Measurements from ENCODE around the gene AP1B1.
"Not testable (repeated sequence)": the region's sequence is repeated elsewhere in the genome, so short reads cannot be mapped to it uniquely, and the experiment has no call there.

DNA sequence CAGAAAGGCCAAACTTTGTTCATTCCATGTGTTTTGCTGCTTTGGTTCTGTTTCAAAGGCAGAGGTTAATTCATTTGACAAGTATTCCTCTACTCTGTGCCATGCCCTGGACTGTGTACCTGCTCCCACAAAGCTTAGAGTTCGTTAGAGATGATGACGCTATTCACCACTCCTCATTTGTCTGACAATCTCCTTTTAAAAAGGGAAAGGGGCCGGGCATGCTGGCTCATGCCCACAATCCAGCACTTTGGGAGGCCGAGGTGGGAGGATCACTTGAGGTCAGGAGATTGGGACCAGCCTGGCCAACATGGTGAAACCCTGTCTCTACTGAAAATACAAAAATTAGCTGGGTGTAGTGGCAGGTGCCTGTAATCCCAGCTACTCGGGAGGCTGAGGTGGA is 11.7 kb downstream of the AP1B1 start:
- TF ChIP-seq, protein P1, sequence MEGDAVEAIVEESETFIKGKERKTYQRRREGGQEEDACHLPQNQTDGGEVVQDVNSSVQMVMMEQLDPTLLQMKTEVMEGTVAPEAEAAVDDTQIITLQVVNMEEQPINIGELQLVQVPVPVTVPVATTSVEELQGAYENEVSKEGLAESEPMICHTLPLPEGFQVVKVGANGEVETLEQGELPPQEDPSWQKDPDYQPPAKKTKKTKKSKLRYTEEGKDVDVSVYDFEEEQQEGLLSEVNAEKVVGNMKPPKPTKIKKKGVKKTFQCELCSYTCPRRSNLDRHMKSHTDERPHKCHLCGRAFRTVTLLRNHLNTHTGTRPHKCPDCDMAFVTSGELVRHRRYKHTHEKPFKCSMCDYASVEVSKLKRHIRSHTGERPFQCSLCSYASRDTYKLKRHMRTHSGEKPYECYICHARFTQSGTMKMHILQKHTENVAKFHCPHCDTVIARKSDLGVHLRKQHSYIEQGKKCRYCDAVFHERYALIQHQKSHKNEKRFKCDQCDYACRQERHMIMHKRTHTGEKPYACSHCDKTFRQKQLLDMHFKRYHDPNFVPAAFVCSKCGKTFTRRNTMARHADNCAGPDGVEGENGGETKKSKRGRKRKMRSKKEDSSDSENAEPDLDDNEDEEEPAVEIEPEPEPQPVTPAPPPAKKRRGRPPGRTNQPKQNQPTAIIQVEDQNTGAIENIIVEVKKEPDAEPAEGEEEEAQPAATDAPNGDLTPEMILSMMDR (IDR thresholded peaks at IDR 0.05), result not testable (repeated sequence)
- TF ChIP-seq POLR2A (IDR thresholded peaks at IDR 0.05), result not testable (repeated sequence)

All from heart left ventricle (tissue), 13 donors.